Psoas muscle (tissue), 8 donors: ENCODE measurements around the gene HINFP. TPM values are rescaled to one million over a fixed set of nuclear protein-coding genes. Genes with fewer than 3 reads are reported as not detected.

ENCODE experiments used
- ATAC-seq, 4 donors: fragments of 200-7000 bp; cut with Tn5 transposase; one replicate each; pipeline ENCODE4 v1.9.1; 2020; ENCODE audit warnings: moderate library complexity in 3 of 4, mild to moderate bottlenecking in 2 of 4
- DNase-seq, 2 donors: peaks; one replicate each; pipeline ENCODE4 v3.0.0-alpha.2; 2020
- H3K27ac ChIP-seq: fragments of 200-600 bp; one replicate; pipeline ENCODE4 v1.8.0; 2022
- H3K27me3 ChIP-seq, 3 donors: fragments of 200-600 bp in 1 of 3; one replicate each; pipeline versions ENCODE4 v1.6.1 to v1.8.0; 2013 to 2022; ENCODE audit warnings: low read length in 2 of 3, mild to moderate bottlenecking in 2 of 3, moderate library complexity in 1 of 3; ENCODE audit not compliant: insufficient read depth in 3 of 3
- H3K36me3 ChIP-seq, 2 donors: fragments of 200-600 bp in 1 of 2; one replicate each; pipeline versions ENCODE4 v1.6.1 to v1.8.0; 2013 to 2022; ENCODE audit warnings: low read depth in 1 of 2, mild to moderate bottlenecking in 1 of 2, moderate library complexity in 1 of 2; ENCODE audit not compliant: insufficient read depth in 1 of 2
- H3K4me1 ChIP-seq: fragments of 200-600 bp; one replicate; pipeline ENCODE4 v1.8.0; 2022
- H3K4me3 ChIP-seq: fragments of 200-600 bp; one replicate; pipeline ENCODE4 v1.8.0; 2022; ENCODE audit warnings: mild to moderate bottlenecking
- H3K9me3 ChIP-seq: fragments of 200-600 bp; one replicate; pipeline ENCODE4 v1.8.0; 2022
- WGBS, 3 donors: extraction: QIAGEN DNeasy Blood & Tissue Kit; methylation state at CpG; one replicate each; pipeline versions ENCODE4 v1.1.6 to v1.1.7; 2013; 5-methylcytosine and 5-hydroxymethylcytosine counted together
- intact Hi-C, 2 donors: fragments of 100-400 bp; cut with DNase I; formaldehyde crosslinking; loops; one replicate each; pipeline versions ENCODE4 v1.11.0 to v1.14.2; 2022
- polyA plus RNA-seq, 3 donors: library from polyadenylated mRNA; stranded (reverse); fragments of 200-250 nt; gene quantifications; one replicate each; pipeline ENCODE4 v1.2.3, GENCODE V29; 2013
- total RNA-seq, 4 donors: library from RNA; stranded (reverse); fragmentation: NEBNext Ultra II Directional in 2 of 4; extraction: Animal tissue kit (Norgen Biotek cat#: 25700) in 2 of 4; gene quantifications; one replicate each; pipeline versions ENCODE4 v1.2.1 to v1.2.4, GENCODE V29; 2021 to 2023
- TF ChIP-seq, protein P1 (sequence below): fragments of 200-600 bp; IDR thresholded peaks from one replicate; pipeline ENCODE4 v1.8.0; 2022; ENCODE audit warnings: antibody characterized with exemption
- donor health status: healthy with polysubstance abuse.
- donor health status: DM: no; HTN: no; CAD: no; lungs with moderate emphysema.
- donor health status: Bipolar disorder and iron deficiency.
- donor health status: healthy.
- donor health status: DM: yes; HTN: yes; CAD: no.
- donor health status: DM: no; HTN: no; CAD: no.
- donor health status: DM: no; HTN: no; CAD: no.
- donor health status: DM: yes; HTN: yes; CAD: no.

HINFP gene
- total and polyA plus RNA-seq, 7 donors, result 8.3 to 20.6 (median 12.7) TPM

DNA sequence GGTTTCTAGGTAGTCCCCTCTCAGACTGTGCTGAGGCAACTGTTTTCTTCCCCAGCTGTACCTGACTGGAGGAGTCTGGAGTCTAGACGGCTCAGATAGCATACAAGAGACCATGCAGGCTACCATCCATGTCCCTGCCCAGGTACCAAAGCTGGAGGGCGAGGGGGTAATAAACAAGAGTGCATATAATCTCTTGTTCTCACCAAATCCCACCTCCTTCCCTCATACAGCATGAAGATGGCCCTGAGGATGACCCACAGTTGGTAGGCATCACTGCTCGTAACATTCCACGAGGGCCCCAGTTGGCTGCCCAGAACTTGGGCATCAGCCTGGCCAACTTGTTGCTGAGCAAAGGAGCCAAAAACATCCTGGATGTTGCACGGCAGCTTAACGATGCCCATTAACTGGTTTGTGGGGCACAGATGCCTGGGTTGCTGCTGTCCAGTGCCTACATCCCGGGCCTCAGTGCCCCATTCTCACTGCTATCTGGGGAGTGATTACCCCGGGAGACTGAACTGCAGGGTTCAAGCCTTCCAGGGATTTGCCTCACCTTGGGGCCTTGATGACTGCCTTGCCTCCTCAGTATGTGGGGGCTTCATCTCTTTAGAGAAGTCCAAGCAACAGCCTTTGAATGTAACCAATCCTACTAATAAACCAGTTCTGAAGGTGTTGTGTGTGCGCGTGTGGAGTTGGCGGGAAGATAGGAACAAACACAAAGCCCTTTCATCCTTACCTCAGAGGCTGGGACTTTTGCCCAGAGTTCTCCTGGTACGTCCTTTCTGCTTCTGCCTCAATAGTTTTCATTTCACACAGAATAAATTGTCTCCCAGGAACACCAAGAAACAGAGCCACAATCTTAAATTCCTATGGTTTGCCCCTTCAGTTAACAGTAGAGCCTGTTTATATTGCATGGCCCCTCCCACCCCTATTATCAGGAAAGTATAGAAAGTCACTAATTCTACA lies 28.2 kb upstream of the HINFP start:
- H3K36me3 ChIP-seq, result peaks cover 4 to 63% of the 10 kb centered on the region in 2 donors
- H3K27me3 ChIP-seq, result no peaks in the 10 kb centered on the region
- TF ChIP-seq, protein P1, sequence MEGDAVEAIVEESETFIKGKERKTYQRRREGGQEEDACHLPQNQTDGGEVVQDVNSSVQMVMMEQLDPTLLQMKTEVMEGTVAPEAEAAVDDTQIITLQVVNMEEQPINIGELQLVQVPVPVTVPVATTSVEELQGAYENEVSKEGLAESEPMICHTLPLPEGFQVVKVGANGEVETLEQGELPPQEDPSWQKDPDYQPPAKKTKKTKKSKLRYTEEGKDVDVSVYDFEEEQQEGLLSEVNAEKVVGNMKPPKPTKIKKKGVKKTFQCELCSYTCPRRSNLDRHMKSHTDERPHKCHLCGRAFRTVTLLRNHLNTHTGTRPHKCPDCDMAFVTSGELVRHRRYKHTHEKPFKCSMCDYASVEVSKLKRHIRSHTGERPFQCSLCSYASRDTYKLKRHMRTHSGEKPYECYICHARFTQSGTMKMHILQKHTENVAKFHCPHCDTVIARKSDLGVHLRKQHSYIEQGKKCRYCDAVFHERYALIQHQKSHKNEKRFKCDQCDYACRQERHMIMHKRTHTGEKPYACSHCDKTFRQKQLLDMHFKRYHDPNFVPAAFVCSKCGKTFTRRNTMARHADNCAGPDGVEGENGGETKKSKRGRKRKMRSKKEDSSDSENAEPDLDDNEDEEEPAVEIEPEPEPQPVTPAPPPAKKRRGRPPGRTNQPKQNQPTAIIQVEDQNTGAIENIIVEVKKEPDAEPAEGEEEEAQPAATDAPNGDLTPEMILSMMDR, result no peak
- H3K4me1 ChIP-seq, result peaks cover 19% of the 10 kb centered on the region
- H3K27ac ChIP-seq, result peak overlapping the region; percentile 96
- 37 to 51% (median 37%) methylated on average over 12 of the region's 12 CpGs for WGBS, 3 donors
- DNase-seq, result no peak
- H3K9me3 ChIP-seq, result no peaks in the 10 kb centered on the region
- no peak for ATAC-seq
- intact Hi-C loops, result no loop called here
- peak overlapping the region; percentile 90 for H3K4me3 ChIP-seq

DNA sequence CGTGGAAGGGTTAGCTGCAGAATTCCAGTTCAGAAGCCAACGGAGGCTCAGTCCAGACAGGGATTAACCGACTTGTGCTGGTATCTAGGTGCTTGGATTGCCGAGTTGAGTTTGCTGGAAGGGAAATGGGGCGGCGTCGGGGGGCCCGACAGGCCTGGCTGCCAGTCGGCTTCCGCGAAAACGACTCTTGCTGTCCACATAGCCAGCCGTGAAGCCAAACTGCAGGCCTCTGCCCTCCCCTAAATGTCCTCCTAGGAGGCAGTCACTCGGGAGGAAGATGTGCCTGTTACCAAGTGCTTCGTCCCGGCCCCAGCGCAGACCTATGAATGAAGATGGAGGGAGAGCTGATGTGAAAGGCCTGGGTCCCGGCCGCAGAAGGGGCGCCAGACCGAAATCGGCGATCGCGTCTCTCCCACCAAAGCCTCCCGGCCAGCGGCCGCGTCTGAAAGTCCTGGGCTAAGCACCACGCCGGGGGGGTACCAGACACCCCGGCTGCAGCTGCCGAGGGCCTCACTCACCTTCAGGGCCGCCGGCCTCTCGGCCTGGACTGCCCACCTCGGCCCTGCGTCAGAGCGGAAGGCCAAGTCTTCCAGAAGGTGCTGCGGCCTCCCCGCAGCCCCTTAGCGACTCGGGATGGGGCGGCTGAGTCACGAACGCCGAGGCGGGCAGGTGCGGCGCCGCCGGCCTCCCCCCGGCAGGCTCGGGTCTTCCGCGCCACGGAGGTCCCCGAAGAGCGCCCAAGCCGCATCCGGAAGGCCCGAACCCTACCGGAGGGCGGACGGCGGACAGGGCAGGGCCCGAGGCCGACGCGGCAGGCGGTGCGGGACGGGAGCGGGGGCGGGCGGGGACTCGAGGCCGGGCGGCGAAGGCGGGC lies 27.2 kb upstream of the HINFP start:
- peaks cover 4 to 65% of the 10 kb centered on the region in 2 donors for H3K36me3 ChIP-seq
- DNase-seq (peak; percentile 41 to 68), ATAC-seq (peak; percentile 34 to 45 (median 36))
- intact Hi-C loops, result no loop called here
- peak overlapping the region; percentile 96 for H3K27ac ChIP-seq
- peak overlapping the region; percentile 90 for H3K4me3 ChIP-seq
- H3K4me1 ChIP-seq, result peaks cover 19% of the 10 kb centered on the region
- WGBS, 3 donors, result 0 to 1% (median 0%) methylated on average over 67 to 79 of the region's 81 CpGs
- no peaks in the 10 kb centered on the region for H3K9me3 ChIP-seq
- TF ChIP-seq, protein P1, result no peak
- no peaks in the 10 kb centered on the region for H3K27me3 ChIP-seq

DNA sequence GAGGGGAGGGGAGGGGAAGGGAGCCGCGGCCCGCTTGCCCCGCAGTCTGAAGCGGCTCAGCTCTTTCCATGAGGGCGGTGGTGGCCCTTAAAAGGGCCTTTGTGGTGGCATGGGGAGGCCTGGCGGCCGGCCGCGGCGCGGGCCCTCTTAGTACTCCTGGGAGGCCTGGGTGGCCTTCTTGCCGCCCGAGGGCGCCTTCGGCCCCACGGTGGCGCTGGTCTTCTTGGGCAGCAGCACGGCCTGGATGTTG lies 26.6 kb upstream of the HINFP start:
- Histone ChIP-seq H3K4me3 (peak overlapping the region; percentile 90), H3K36me3 (peaks cover 4 to 68% of the 10 kb centered on the region in 2 donors), H3K4me1 (peaks cover 19% of the 10 kb centered on the region), H3K9me3 (no peaks in the 10 kb centered on the region), H3K27ac (peak overlapping the region; percentile 96), H3K27me3 (no peaks in the 10 kb centered on the region)
- TF ChIP-seq, protein P1, result peak; percentile 63
- DNase-seq, result peak; percentile 85 to 94
- intact Hi-C loops, result no loop called here
- WGBS, 3 donors, result 0 to 1% (median 0%) methylated on average over 7 to 19 of the region's 19 CpGs
- ATAC-seq, result peak; percentile 81 to 90 (median 86)

DNA sequence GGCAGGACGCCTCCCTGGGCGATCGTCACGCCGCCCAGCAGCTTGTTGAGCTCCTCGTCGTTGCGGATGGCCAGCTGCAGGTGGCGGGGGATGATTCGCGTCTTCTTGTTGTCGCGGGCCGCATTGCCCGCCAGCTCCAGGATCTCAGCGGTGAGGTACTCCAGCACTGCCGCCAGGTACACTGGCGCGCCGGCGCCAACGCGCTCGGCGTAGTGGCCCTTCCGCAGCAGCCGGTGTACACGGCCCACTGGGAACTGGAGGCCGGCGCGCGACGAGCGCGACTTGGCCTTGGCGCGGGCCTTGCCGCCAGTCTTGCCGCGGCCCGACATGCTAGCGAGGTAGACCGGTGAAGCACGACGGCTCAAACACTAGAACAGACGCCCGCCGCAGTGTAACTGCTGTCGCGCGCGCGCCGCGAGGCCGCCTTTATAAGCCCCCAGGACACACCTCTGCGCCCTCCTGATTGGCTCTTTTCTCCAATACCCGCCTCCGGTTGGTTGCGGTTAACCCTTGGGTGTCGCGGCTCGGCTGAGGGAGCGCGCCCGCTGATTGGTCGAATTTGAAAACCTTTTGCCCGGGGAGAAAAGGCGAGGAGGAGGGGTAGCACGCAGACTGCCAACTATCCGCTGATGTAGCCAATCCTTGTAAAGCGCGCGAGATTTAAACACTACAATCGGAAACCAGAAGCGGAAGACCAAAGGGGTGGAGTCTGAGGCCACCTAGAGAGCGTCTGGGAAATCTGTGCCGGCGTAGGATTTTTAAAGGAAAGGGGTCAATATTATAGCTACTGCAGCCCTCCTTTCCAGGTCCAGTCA lies 26.1 kb upstream of the HINFP start:
- Histone ChIP-seq H3K4me1 (peaks cover 24% of the 10 kb centered on the region), H3K4me3 (peak overlapping the region; percentile 90), H3K27me3 (no peaks in the 10 kb centered on the region), H3K36me3 (peaks cover 4 to 64% of the 10 kb centered on the region in 2 donors), H3K9me3 (no peaks in the 10 kb centered on the region), H3K27ac (peak overlapping the region; percentile 96)
- TF ChIP-seq, protein P1, result no peak
- 0 to 1% (median 1%) methylated on average over 78 to 79 of the region's 79 CpGs for WGBS, 3 donors
- intact Hi-C loops, result no loop called here
- DNase-seq, result peak; percentile 98 to 99
- peak; percentile 94 to 95 (median 94) for ATAC-seq
